MM.1S (cell line): ENCODE data around the gene OSBPL1A.

Source experiments
- DNase-seq: peaks from one replicate; pipeline ENCODE4 v3.0.0-alpha.2; 2015
- H2AFZ ChIP-seq: fragments of 300-600 bp; sonication (generic); 2 replicates; pipeline ENCODE4 v1.6.0; 2016; ENCODE audit warnings: antibody characterized with exemption, low read length
- H3F3A ChIP-seq: fragments of 300-600 bp; sonication (generic); 2 replicates; pipeline ENCODE4 v1.6.1; 2016; ENCODE audit warnings: mild to moderate bottlenecking, antibody characterized with exemption, low read length, moderate library complexity, mixed read lengths; ENCODE audit not compliant: insufficient read depth
- H3K27ac ChIP-seq: fragments of 300-600 bp; sonication (generic); 2 replicates; pipeline ENCODE4 v1.5.1; 2016; ENCODE audit warnings: mild to moderate bottlenecking, low read length
- H3K27me3 ChIP-seq: fragments of 300-600 bp; sonication (generic); replicated peaks from 2 replicates; pipeline ENCODE4 v1.6.0; 2016; ENCODE audit warnings: low read length; ENCODE audit not compliant: insufficient read depth
- H3K36me3 ChIP-seq: fragments of 300-600 bp; sonication (generic); replicated peaks from 2 replicates; pipeline ENCODE4 v1.6.1; 2016; ENCODE audit warnings: mild to moderate bottlenecking, low read length, mixed read lengths; ENCODE audit not compliant: insufficient read depth
- H3K4me1 ChIP-seq: fragments of 300-600 bp; sonication (generic); 2 replicates; pipeline ENCODE4 v1.6.1; 2016; ENCODE audit warnings: low read length, mixed read lengths
- H3K4me2 ChIP-seq: fragments of 300-600 bp; sonication (generic); 2 replicates; pipeline ENCODE4 v1.6.0; 2016; ENCODE audit warnings: low read depth, low read length
- H3K4me3 ChIP-seq: fragments of 300-600 bp; sonication (generic); 2 replicates; pipeline ENCODE4 v1.5.1; 2016; ENCODE audit warnings: low read length, mixed read lengths
- H3K79me2 ChIP-seq: fragments of 300-600 bp; sonication (generic); 2 replicates; pipeline ENCODE4 v1.6.1; 2016; ENCODE audit warnings: mixed run types, low read length, mixed read lengths
- H3K9ac ChIP-seq: fragments of 300-600 bp; sonication (generic); 2 replicates; pipeline ENCODE4 v1.6.1; 2016; ENCODE audit warnings: low read length, mixed read lengths
- H3K9me2 ChIP-seq: fragments of 300-600 bp; sonication (generic); replicated peaks from 2 replicates; pipeline ENCODE4 v1.6.1; 2016; ENCODE audit warnings: mild to moderate bottlenecking, low read length, mixed read lengths; ENCODE audit not compliant: insufficient read depth
- H3K9me3 ChIP-seq: fragments of 300-600 bp; sonication (generic); replicated peaks from 2 replicates; pipeline ENCODE4 v1.6.1; 2016; ENCODE audit warnings: mild to moderate bottlenecking, low read length, mixed read lengths; ENCODE audit not compliant: insufficient read depth
- H4K20me1 ChIP-seq: fragments of 300-600 bp; sonication (generic); 2 replicates; pipeline ENCODE4 v1.6.1; 2016; ENCODE audit warnings: mild to moderate bottlenecking, low read length, moderate library complexity, mixed read lengths; ENCODE audit not compliant: insufficient read depth
- EZH2 ChIP-seq: fragments of 300-600 bp; sonication (generic); optimal IDR thresholded peaks from 2 replicates; pipeline ENCODE3; 2017; ENCODE audit warnings: low read depth, mild to moderate bottlenecking, antibody characterized with exemption, low read length, mixed read lengths
- EZH2phosphoT487 ChIP-seq: fragments of 300-600 bp; sonication (generic); IDR thresholded peaks from 2 replicates; pipeline ENCODE4 v1.6.1; 2018; ENCODE audit warnings: antibody characterized with exemption, low read length
- TF ChIP-seq, protein P1 (sequence below): fragments of 300-600 bp; sonication (generic); IDR thresholded peaks from 2 replicates; pipeline ENCODE4 v1.5.1; 2016; ENCODE audit warnings: antibody characterized with exemption, low read length, mixed read lengths

The OSBPL1A gene

DNA sequence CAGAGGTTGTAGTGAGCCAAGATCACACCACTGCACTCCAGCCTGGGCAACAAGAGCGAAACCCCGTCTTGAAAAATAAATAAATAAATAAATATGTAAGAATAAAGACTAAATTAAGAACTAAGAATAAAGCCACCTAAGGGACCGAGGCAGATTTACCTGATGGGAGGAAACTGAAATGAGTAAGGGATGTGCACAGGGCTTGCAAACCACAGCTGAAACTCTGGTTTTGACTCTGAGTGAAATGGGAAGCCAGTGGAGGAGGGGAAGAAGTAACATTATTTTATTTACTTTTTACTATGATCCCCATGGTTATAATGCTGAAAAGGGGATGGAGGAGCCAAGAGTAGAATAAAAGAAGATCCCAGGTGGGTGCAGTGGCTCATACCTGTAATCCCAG lies 151.5 kb downstream of the OSBPL1A start:
- no peaks in the 10 kb centered on the region for H3K4me1 ChIP-seq
- peak; percentile 50 for DNase-seq
- H3K27ac ChIP-seq, result no peak overlapping the region
- H2AFZ ChIP-seq, result no peak overlapping the region
- no peak overlapping the region for H3K4me2 ChIP-seq
- no peaks in the 10 kb centered on the region for H4K20me1 ChIP-seq
- no peak for TF ChIP-seq EZH2
- no peak for TF ChIP-seq EZH2phosphoT487
- TF ChIP-seq, protein P1, sequence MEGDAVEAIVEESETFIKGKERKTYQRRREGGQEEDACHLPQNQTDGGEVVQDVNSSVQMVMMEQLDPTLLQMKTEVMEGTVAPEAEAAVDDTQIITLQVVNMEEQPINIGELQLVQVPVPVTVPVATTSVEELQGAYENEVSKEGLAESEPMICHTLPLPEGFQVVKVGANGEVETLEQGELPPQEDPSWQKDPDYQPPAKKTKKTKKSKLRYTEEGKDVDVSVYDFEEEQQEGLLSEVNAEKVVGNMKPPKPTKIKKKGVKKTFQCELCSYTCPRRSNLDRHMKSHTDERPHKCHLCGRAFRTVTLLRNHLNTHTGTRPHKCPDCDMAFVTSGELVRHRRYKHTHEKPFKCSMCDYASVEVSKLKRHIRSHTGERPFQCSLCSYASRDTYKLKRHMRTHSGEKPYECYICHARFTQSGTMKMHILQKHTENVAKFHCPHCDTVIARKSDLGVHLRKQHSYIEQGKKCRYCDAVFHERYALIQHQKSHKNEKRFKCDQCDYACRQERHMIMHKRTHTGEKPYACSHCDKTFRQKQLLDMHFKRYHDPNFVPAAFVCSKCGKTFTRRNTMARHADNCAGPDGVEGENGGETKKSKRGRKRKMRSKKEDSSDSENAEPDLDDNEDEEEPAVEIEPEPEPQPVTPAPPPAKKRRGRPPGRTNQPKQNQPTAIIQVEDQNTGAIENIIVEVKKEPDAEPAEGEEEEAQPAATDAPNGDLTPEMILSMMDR, result no peak
- peaks cover 15% of the 10 kb centered on the region; the same call in 1 of the 2 replicates for H3K79me2 ChIP-seq
- H3K9me3 ChIP-seq, result no peaks in the 10 kb centered on the region
- no peaks in the 10 kb centered on the region for H3K27me3 ChIP-seq
- no peak overlapping the region for H3K9ac ChIP-seq
- no peak overlapping the region for H3K4me3 ChIP-seq
- H3F3A ChIP-seq, result no peaks in the 10 kb centered on the region
- no peaks in the 10 kb centered on the region for H3K36me3 ChIP-seq
- no peaks in the 10 kb centered on the region for H3K9me2 ChIP-seq

GRCh38 chr18:24244698-24245097 lies 152.9 kb downstream of the OSBPL1A start:
- Histone ChIP-seq H3K4me1 (no peaks in the 10 kb centered on the region), H3K79me2 (peaks cover 11% of the 10 kb centered on the region; the same call in 1 of the 2 replicates), H3F3A (no peaks in the 10 kb centered on the region), H4K20me1 (no peaks in the 10 kb centered on the region), H3K9me3 (no peaks in the 10 kb centered on the region), H3K27me3 (no peaks in the 10 kb centered on the region), H3K4me3 (no peak overlapping the region), H3K36me3 (no peaks in the 10 kb centered on the region), H2AFZ (no peak overlapping the region), H3K27ac (no peak overlapping the region), H3K4me2 (no peak overlapping the region), H3K9me2 (no peaks in the 10 kb centered on the region), H3K9ac (no peak overlapping the region)
- TF ChIP-seq EZH2phosphoT487 (no peak), EZH2 (no peak)
- TF ChIP-seq, protein P1, result no peak
- no peak for DNase-seq

DNA sequence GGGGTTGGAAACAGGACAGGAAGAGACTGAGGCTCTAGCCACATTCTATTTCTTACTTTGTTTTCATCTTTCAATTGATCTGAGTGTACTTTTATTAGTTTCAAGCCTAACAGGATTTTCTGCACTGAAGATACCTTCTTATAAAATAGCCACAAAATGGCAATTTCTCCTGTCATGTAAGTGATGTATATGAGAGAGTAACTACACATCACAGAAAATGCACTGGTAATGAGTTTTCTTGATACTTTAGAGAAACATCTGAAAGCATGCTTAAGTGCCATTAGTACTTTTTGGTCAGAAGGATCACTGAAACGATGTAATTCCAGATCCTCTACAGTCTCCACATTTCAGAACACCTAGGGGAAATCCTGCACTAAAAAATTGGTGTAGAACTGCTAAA lies 153.9 kb downstream of the OSBPL1A start:
- no peak overlapping the region for H2AFZ ChIP-seq
- no peak overlapping the region for H3K4me2 ChIP-seq
- H3F3A ChIP-seq, result no peaks in the 10 kb centered on the region
- H3K4me3 ChIP-seq, result no peak overlapping the region
- H3K9ac ChIP-seq, result no peak overlapping the region
- no peaks in the 10 kb centered on the region for H3K36me3 ChIP-seq
- DNase-seq, result no peak
- H3K9me3 ChIP-seq, result no peaks in the 10 kb centered on the region
- H3K27ac ChIP-seq, result no peak overlapping the region
- no peaks in the 10 kb centered on the region for H4K20me1 ChIP-seq
- peaks cover 6% of the 10 kb centered on the region; the same call in 1 of the 2 replicates for H3K79me2 ChIP-seq
- H3K27me3 ChIP-seq, result no peaks in the 10 kb centered on the region
- no peak for TF ChIP-seq EZH2
- TF ChIP-seq EZH2phosphoT487, result no peak
- TF ChIP-seq, protein P1, result no peak
- no peaks in the 10 kb centered on the region for H3K9me2 ChIP-seq
- no peaks in the 10 kb centered on the region for H3K4me1 ChIP-seq

DNA sequence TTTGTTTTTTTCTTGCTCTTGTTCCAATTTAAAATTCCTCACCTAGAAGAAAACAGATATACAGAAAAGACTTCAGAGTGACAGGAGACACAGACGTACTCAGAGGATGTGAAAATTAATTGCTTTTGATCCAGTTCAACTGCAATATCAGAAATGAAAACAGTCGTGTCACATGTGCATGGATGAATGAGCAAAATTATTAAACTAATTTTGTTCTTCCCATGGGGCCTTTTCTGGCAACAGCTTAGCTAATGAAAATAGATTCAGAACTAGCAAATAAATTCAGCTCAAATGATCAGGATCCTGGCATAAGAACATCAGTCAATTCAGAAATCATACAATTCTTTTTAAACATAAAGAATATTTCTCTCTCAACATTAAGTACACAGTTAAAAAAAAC lies 158.3 kb downstream of the OSBPL1A start:
- Histone ChIP-seq H3K4me2 (no peak overlapping the region), H3K9me3 (no peaks in the 10 kb centered on the region), H3F3A (no peaks in the 10 kb centered on the region), H3K9me2 (no peaks in the 10 kb centered on the region), H3K79me2 (no peaks in the 10 kb centered on the region), H4K20me1 (no peaks in the 10 kb centered on the region), H3K27me3 (no peaks in the 10 kb centered on the region), H3K4me3 (no peak overlapping the region), H3K4me1 (no peaks in the 10 kb centered on the region), H2AFZ (no peak overlapping the region), H3K27ac (no peak overlapping the region), H3K9ac (no peak overlapping the region), H3K36me3 (no peaks in the 10 kb centered on the region)
- DNase-seq, result no peak
- TF ChIP-seq, protein P1, result no peak
- TF ChIP-seq EZH2, result no peak
